Measurements from ENCODE around the gene CHRND. TPM values are rescaled to one million over a fixed set of nuclear protein-coding genes. Genes with fewer than 3 reads are reported as not detected.
A peak's percentile ranks its signal among the peaks of the same experiment; 100 is the strongest.

Gene CHRND
- total RNA-seq, 1 donor from 2014 or later: not detected

GRCh38 chr2:232501331-232501771 lies 24.6 kb upstream of the CHRND start:
- ATAC-seq (no peak), DNase-seq (ENCODE audit: low spot score) (no peak)
- intact Hi-C loops (cut with DNase I): no loop called here

GRCh38 chr2:232501794-232502390 lies 24.1 kb upstream of the CHRND start:
- no peak for ATAC-seq

GRCh38 chr2:232502511-232502910 lies 23.4 kb upstream of the CHRND start:
- no peak for ATAC-seq
- intact Hi-C loops (cut with DNase I): no loop called here
- DNase-seq (ENCODE audit: low spot score): no peak

More at GRCh38 chr2:232501794-232502390, 24.1 kb upstream of the CHRND start:
- DNase-seq (ENCODE audit: low spot score): no peak
- intact Hi-C loops (cut with DNase I): no loop called here

- no peak for DNase-seq (ENCODE audit: low spot score)
- intact Hi-C loops (cut with DNase I): no loop called here
- ATAC-seq: peak; percentile 50
Observed at GRCh38 chr2:232502911-232503808, 22.8 kb upstream of the CHRND start.

GRCh38 chr2:232503809-232504323 lies 22.1 kb upstream of the CHRND start:
- no peak for ATAC-seq
- intact Hi-C loops (cut with DNase I): no loop called here
- DNase-seq (ENCODE audit: low spot score): no peak

GRCh38 chr2:232504438-232504837 lies 21.5 kb upstream of the CHRND start:
- intact Hi-C loops (cut with DNase I): no loop called here
- no peak for DNase-seq (ENCODE audit: low spot score)

GRCh38 chr2:232505856-232506255 lies 20.1 kb upstream of the CHRND start:
- DNase-seq (ENCODE audit: low spot score) (no peak), ATAC-seq (no peak)
- intact Hi-C loops (cut with DNase I): no loop called here

More at GRCh38 chr2:232504438-232504837, 21.5 kb upstream of the CHRND start:
- no peak for ATAC-seq

- DNase-seq (ENCODE audit: low spot score): no peak
Observed at GRCh38 chr2:232506709-232507108, 19.3 kb upstream of the CHRND start.

GRCh38 chr2:232508251-232508650 lies 17.7 kb upstream of the CHRND start:
- intact Hi-C loops (cut with DNase I): no loop called here
- ATAC-seq: no peak
- no peak for DNase-seq (ENCODE audit: low spot score)

More at GRCh38 chr2:232506709-232507108, 19.3 kb upstream of the CHRND start:
- intact Hi-C loops (cut with DNase I): no loop called here
- ATAC-seq: no peak

- intact Hi-C loops (cut with DNase I): no loop called here
Observed at GRCh38 chr2:232511336-232511890, 14.5 kb upstream of the CHRND start.

GRCh38 chr2:232512602-232513001 lies 13.4 kb upstream of the CHRND start:
- intact Hi-C loops (cut with DNase I): no loop called here

More at GRCh38 chr2:232511336-232511890, 14.5 kb upstream of the CHRND start:
- DNase-seq (ENCODE audit: low spot score): no peak
- no peak for ATAC-seq

GRCh38 chr2:232513353-232513752 lies 12.6 kb upstream of the CHRND start:
- ATAC-seq (no peak), DNase-seq (ENCODE audit: low spot score) (no peak)
- intact Hi-C loops (cut with DNase I): no loop called here

More at GRCh38 chr2:232512602-232513001, 13.4 kb upstream of the CHRND start:
- no peak for ATAC-seq
- DNase-seq (ENCODE audit: low spot score): no peak

GRCh38 chr2:232515639-232516038 lies 10.3 kb upstream of the CHRND start:
- no peak for ATAC-seq
- intact Hi-C loops (cut with DNase I): no loop called here
- DNase-seq (ENCODE audit: low spot score): no peak

- ATAC-seq (no peak), DNase-seq (ENCODE audit: low spot score) (no peak)
- intact Hi-C loops (cut with DNase I): no loop called here
Observed at GRCh38 chr2:232516551-232516950, 9.4 kb upstream of the CHRND start.

GRCh38 chr2:232518844-232519243 lies 7.1 kb upstream of the CHRND start:
- ATAC-seq: no peak
- DNase-seq (ENCODE audit: low spot score): no peak
- intact Hi-C loops (cut with DNase I): no loop called here

- intact Hi-C loops (cut with DNase I): loop anchor here (10.0 kb wide), 1 partner anchor 615 kb away; no protein-coding TSS in a partner anchor
- no peak for ATAC-seq
- no peak for DNase-seq (ENCODE audit: low spot score)
Observed at GRCh38 chr2:232519581-232520438, 6.2 kb upstream of the CHRND start, which contains the start of gene PRSS56. Gene PRSS56 (plus strand): TSS chr2:232520388. CDS start chr2:232520599, 211 bp downstream.

- intact Hi-C loops (cut with DNase I): loop anchor here (10.0 kb wide), 1 partner anchor 616 kb away; no protein-coding TSS in a partner anchor
- no peak for DNase-seq (ENCODE audit: low spot score)
- no peak for ATAC-seq
Observed at GRCh38 chr2:232520489-232520888, 5.5 kb upstream of the CHRND start.

- DNase-seq (ENCODE audit: low spot score): no peak
- intact Hi-C loops (cut with DNase I): loop anchor here (10.0 kb wide), 1 partner anchor 616 kb away; no protein-coding TSS in a partner anchor
Observed at GRCh38 chr2:232521098-232521497, 4.9 kb upstream of the CHRND start.

More at GRCh38 chr2:232521098-232521497, 4.9 kb upstream of the CHRND start:
- no peak for ATAC-seq
